Fibroblast of skin of right biceps (primary cell): ENCODE results near the gene COL8A1.
"Not testable (repeated sequence)": the region's sequence is repeated elsewhere in the genome, so short reads cannot be mapped to it uniquely, and the experiment has no call there.

Source experiments
- DNase-seq: peaks from one replicate; pipeline ENCODE4 v3.0.0-alpha.2; 2013

COL8A1 gene

DNA sequence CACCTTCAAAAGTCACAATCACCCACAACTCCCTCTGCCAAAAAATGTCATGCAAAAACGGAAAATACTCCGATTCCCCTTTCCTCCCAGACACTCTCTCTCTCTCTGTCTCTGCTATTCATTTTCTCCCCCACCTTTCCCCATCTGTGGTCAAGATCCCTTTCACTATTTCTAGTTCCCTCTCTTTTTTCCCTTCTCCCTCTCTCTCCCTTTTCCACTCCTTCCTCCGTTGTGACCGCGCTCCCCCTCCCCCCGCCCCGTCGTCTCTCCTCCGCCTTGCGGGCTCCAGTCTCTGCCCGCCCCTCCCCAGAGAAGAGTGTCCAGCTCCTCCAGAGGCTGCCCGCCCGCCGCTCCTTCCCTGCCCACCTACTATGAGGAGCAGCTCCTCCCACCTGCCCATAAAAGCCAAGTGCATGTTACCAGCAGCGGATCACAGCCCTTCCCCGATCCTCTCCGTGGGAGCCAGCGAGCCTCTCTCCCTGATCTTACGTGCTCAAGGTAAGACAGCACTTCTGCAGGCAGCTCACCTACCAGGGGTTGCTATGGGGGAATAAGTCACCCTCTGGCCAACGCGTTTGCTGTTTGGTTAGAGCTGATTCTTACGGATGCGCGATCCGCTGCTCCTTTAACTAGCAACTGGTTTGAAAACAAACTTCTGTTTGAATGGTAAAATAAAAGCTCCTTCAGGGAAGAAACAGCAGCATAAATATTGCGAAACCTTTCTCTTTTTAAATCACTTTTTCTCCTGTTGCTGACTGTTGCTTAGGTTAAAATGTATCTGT, at the start of gene COL8A1:
TSS of gene COL8A1 (plus strand) at position 428 of the 782 bp plus-strand sequence. CDS start 152,089 bp downstream, outside the sequence.
- peak; percentile 82 for DNase-seq

- DNase-seq: not testable (repeated sequence)
Observed at GRCh38 chr3:99589168-99589567, 49.2 kb upstream of the COL8A1 start.

DNA sequence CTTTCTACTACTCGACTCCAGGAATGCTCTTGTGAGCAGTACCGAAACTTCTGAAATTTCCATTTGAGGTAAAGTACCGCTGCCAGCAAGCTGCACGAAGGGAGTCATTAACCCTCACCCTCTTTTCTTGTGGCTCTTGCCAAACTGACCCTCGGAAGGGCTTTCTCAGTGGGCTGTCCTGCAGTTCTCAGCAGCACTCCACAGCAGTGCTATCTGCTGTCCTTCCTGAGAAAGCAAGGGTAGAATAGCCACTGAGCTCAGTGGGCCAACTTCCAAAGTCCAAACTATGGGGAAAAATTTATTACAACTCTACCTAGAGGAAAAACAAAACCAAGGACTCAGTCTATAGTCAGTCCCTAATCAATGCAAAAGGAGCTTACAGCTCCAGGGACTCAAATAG, 38.5 kb upstream of the COL8A1 start:
- no peak for DNase-seq

GRCh38 chr3:99601515-99601914, 36.9 kb upstream of the COL8A1 start:
- DNase-seq: no peak

DNA sequence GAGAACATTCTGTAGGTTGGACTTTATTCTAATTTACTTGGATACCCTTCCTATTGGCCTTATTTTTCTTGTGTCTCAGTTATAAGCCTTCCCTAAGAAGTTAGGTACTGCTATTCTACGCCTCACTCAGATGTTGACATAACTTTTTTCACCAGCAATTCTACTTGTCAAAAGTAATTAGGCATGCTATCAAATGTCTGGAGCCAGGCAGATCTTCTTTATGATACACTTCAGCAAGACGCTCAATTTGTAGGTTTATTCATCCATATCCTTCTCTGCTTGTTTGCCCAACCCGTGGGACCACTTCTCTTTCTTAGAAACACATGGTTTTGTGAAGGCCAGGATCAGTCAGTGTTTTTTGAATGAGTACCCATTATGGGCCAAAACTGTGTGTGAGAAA, 36.2 kb upstream of the COL8A1 start:
- DNase-seq: no peak

DNA sequence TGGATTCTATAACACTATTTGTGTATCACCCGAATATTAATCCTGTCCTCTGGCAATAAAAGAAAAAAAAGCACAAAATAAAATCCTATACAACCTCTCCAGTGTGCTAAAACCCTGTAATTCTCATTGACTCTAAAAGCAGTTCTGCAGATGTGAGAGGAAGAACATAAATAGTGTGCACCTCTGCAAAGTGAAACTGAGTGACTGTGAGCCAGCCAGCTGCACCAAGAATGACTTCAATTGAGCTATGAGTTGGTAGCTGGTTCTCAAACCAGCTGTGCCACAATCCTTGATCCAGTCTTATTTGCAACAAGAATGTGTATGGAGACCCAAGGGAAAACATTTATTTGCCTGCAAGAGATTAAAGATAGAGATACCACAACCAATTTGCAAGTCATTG, 31.2 kb upstream of the COL8A1 start:
- DNase-seq: no peak

- no peak for DNase-seq
Observed at GRCh38 chr3:99614768-99615167, 23.6 kb upstream of the COL8A1 start.

- DNase-seq: peak; percentile 43
Observed at GRCh38 chr3:99620077-99620767, 18.2 kb upstream of the COL8A1 start.

DNA sequence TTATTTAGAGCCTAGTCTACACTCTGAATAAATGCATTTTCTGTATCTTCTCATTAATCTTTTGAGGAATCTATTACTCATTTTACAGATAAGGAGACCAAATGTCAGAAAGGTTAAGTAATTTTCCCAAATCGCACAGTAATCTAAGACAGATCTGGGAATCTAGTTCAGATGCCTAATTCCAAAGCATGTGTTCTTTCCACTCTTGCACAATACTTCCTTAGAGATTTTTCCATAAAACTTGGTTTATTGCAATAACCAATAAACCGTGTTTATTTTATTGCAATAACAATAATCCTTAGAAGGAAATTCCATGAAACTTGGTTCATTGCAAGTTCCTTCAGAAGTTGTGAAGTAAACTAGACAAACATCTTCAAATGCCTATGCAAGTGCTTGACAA, 17.4 kb upstream of the COL8A1 start:
- DNase-seq: peak; percentile 41

- no peak for DNase-seq
Observed at GRCh38 chr3:99624496-99625236, 13.7 kb upstream of the COL8A1 start.

DNA sequence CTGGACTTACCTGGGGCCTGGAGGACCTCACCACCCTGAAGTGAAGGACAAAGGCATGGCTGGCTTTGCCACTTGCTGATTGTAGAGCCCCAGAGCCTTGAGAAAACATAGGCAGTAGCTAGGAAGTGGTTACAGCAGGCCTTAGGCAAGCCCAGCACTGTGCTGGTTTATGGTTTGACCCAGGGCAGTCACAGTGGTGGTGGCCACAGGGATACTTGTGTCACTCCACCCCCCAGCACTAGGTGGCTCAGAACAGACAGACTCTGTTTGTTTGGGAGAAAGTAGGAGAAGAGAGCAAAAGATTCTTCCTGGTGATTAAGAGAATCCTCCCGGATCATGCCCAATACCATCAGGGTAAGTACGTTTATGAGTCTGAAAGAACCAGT, 13.2 kb upstream of the COL8A1 start:
- DNase-seq: no peak

- peak; percentile 85 for DNase-seq
Observed at GRCh38 chr3:99625643-99626416, 12.6 kb upstream of the COL8A1 start.

DNA sequence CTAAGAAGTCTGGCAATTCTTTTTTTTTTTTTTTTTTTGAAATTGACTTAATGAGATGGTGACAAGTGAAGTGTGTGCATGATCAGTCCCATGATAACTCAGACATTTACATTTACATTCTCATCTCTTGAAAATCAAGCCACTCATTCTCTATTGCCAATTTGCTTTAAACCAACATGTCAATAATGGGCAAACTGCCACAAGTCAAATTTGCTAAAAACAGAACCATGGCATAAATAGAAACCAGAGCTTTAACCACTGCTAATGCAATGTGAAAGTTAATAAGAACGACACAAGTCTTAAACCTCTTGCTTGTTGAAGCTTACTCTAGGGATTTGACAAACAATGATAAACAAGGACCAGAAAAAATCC, 12.0 kb upstream of the COL8A1 start:
- no peak for DNase-seq

DNA sequence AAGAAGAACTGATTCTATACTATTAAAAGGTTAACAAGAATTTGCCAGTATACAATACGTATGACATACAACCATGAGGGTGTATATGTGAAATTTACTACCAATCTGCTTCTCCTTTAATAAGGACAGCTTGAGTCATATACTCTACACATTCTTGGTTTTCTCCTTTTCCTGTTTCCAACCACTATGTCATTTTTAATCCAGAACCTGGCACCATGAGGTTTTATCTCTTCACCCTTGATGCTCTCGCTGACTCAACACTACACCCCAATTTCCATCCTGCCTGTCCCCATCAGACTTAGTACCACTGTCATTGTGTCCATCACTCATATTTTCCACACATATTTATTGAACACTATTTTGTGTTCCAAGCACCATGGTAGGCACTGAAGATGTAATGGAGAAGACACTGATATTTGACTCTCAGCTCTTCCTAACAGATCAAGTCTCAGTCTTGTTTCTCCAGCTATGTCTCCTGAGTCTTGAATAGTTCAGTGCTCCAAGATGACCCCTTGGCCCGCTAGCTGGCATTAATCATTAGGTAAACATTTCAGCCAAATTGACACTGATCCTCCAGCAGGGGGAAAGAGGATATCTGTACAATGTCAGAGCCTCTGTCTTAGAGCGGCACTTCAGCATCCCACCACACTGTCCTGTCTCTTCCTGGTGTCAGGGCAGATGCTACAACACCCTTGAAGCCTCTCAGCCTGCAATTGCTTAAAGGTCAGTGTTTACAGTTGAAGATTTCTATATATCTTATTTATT, 11.2 kb upstream of the COL8A1 start:
- peak; percentile 79 for DNase-seq

GRCh38 chr3:99630815-99631214, 7.6 kb upstream of the COL8A1 start:
- no peak for DNase-seq

DNA sequence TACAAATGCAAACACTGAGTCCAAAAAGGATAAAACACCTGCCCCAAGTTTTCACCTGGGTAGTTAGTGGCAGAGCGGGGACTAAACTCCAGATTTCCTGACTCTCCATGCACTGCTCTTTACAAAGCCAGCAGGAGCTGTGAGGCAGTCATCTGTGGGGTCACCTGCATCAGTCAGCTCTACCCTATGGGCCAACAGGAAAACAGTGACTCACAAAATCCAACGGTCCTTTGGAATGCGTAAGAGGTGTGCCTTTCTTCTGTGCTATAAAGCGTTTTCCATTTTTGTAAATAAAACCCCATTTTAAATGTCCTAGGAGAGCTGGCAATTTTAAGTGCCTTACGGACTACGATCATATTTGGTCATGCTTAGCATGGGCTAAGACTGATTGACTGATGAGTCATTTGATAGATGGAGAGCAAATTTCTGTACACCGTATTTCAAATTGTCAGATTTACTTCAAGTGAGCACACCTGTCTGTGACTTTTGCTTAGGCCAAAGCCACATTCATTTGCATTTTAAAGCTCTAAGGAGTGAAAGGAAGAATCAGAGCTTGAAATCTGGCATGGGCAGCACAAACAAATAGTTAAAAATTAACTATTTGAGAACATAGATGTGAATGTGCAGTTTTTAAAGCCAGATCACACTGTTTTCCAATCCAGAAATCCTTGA, 4.4 kb upstream of the COL8A1 start:
- DNase-seq: no peak

DNA sequence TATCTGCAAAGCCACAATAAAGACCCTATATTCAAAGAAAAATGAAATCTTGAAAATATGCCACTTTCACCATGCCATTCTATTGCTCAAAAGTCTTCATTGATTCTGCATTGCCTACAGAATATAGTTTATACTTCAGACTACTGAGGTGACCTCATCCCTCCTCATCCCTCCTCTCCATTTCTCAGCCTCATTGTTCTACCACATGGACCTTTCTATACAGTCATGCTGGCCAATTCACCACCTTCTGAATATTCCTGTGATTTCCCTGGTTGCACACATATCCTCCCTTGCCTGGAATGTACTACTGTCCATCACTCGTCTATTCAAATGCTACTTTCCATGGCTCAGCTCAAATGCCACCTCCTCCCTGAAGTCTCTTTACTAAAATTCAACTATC, 3.5 kb upstream of the COL8A1 start:
- no peak for DNase-seq

DNA sequence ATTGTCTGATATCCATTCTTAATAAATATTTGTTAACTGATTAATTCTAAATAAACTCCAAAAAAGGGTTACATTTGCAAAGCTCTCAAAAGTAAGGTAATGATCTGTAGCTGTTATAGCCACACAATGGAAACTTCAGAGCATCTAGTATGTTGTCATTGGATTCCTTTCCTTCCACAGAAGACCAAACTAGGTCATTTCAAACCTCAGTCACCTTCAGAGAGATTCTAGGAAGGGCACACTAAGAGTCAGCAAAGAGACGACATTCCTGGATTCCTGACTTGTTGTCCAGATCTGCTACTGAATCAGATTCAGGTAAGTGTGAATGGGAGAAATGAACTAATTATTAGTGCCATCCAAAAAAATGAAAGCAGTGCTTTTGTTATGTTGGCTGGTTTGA, 3.0 kb upstream of the COL8A1 start:
- DNase-seq: no peak

- no peak for DNase-seq
Observed at GRCh38 chr3:99637016-99637367, 1.4 kb upstream of the COL8A1 start.

GRCh38 chr3:99637368-99638111, 854 bp upstream of the COL8A1 start:
- peak; percentile 95 for DNase-seq

DNA sequence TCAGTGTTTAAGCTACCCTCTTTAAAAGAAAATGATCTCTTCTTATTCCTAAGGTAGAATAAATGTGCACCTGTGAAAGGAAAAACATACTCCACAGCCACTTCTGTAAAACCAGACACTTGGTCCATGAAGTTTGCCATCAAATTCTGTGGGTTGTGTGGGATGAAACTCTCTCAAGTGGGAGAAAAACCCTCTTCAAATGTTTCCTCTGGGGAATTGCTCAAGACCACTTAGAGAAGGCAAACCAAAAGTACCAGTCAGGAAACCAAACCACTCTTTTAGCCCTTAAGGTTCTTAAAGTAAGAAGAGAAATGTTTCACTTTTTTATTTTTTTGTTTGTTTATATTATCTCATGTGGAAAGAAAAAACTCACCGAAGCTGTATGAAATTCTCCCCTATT, 1.2 kb downstream of the COL8A1 start:
- DNase-seq: no peak
